ENCODE data around the gene ME3. TPM values are rescaled to one million over a fixed set of nuclear protein-coding genes. Genes with fewer than 3 reads are reported as not detected.

The ME3 gene
- total RNA-seq, 4 donors from 2014 or later, result 28.2 to 60.7 (median 46.0) TPM

DNA sequence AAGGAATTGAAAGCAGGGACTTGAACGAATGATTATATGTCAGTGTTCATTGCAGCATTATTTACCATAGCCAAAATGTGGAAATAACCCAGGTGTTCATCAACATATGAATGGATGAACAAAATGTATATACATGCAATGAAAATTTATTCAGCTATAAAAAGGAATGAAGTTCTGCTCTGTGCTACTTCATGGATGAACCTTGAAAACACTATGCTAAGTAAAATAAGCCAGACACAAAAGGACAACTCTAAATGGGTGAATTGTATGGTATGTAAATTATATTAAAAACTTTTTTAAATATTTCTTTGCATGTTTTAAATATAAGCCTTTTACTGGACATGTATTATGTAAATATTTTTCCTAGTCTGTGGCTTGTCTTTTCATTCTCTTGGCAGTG lies 107.0 kb downstream of the ME3 start:
- TF ChIP-seq, protein P1, sequence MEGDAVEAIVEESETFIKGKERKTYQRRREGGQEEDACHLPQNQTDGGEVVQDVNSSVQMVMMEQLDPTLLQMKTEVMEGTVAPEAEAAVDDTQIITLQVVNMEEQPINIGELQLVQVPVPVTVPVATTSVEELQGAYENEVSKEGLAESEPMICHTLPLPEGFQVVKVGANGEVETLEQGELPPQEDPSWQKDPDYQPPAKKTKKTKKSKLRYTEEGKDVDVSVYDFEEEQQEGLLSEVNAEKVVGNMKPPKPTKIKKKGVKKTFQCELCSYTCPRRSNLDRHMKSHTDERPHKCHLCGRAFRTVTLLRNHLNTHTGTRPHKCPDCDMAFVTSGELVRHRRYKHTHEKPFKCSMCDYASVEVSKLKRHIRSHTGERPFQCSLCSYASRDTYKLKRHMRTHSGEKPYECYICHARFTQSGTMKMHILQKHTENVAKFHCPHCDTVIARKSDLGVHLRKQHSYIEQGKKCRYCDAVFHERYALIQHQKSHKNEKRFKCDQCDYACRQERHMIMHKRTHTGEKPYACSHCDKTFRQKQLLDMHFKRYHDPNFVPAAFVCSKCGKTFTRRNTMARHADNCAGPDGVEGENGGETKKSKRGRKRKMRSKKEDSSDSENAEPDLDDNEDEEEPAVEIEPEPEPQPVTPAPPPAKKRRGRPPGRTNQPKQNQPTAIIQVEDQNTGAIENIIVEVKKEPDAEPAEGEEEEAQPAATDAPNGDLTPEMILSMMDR (IDR thresholded peaks at IDR 0.05; ENCODE audit: low read depth), result no peak

DNA sequence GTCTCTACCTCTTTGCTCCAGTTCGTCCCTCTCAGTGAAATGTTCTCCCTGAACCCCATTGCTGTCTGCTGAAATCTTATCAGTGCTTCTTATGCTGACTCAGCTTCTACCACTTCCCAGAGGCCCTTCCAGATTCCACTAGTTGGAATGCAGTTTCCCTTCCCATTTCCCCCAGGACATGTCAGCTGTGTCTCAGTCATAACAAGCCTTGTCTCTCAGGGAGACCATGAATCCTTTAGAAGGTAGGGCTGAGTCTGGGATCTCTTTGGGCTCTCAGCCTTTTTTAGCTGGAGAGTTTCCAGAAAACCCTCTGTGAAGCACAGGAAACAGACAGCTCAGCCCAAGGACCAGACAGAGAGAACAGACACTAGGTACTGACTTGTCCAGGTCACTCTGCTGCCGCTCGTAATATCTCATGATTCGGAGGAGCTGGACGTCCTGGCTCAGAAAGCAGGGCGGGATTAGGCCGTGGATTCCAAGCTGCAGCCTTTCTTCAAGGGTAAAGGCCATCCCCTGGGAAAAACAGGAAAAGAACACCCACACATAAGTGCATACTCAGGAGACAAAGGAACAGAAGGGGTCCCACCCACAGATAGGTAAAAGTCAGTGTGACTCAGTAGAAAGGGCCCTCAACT lies 113.0 kb downstream of the ME3 start:
- TF ChIP-seq, protein P1 (IDR thresholded peaks at IDR 0.05; ENCODE audit: low read depth), result no peak

- TF ChIP-seq, protein P1 (IDR thresholded peaks at IDR 0.05; ENCODE audit: low read depth), result no peak
Observed at GRCh38 chr11:86558841-86559240, 113.6 kb downstream of the ME3 start.

GRCh38 chr11:86558207-86558606 lies 114.2 kb downstream of the ME3 start:
- TF ChIP-seq, protein P1 (IDR thresholded peaks at IDR 0.05; ENCODE audit: low read depth), result no peak

DNA sequence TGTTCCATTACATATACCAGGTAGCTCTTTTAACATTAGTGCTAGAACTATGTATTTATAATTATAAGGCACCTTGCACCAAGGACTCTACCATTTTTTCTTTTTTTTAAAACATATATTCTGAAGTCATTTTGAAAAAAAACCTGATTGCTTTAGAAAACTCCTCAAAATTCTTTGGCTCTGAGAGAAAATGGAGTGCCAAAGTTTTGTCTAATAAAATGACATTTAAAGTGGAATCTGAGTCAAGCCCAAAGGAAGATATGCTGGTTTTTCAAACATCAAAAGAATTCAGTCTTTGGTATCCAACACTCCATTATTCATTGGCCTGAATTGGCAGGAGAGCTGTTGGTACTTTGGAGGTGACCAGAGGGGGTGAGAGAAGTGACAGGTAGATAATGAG lies 116.5 kb downstream of the ME3 start:
- TF ChIP-seq, protein P1 (IDR thresholded peaks at IDR 0.05; ENCODE audit: low read depth), result no peak

GRCh38 chr11:86555401-86555800 lies 117.0 kb downstream of the ME3 start:
- TF ChIP-seq, protein P1 (IDR thresholded peaks at IDR 0.05; ENCODE audit: low read depth), result no peak

GRCh38 chr11:86553265-86553664 lies 119.2 kb downstream of the ME3 start:
- TF ChIP-seq, protein P1 (IDR thresholded peaks at IDR 0.05; ENCODE audit: low read depth), result no peak
